GM12865 (cell line): ENCODE data around the gene RABGGTA.

Experiments
- DNase-seq: peaks from one replicate; pipeline ENCODE4 v3.0.0; 2010; ENCODE audit warnings: low read depth
- H3K4me3 ChIP-seq: 2 replicates; pipeline ENCODE4 v1.5.1; 2011; ENCODE audit warnings: mild to moderate bottlenecking, low read depth, low read length, control low read depth
- CTCF ChIP-seq: IDR thresholded peaks from 2 replicates; pipeline ENCODE4 v1.5.1; 2011; ENCODE audit warnings: low read length, control low read depth, low read depth, inconsistent platforms; ENCODE audit not compliant: insufficient read depth; ENCODE audit errors: missing control alignments

The RABGGTA gene

DNA sequence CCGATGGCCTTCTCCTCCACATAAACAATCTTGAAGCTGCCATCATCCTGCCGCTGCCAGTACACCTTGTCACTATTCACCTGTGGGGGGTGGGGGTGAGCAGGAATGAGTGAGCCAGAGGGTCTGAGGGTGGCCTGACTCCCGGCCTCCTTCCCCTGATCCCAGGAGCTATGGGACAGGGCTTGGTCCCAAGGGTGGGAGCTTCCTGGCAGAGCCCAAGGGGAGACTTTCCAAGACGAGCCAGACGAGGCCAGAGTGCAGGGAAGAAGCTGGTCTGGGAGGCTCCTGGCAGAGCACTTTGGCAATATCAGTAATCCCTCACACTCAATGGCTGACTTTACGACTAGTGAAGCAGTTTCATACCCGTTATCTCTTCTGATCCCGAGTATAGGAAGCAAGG lies 16.0 kb downstream of the RABGGTA start:
- TF ChIP-seq CTCF: no peak
- DNase-seq: no peak

GRCh38 chr14:24254630-24255392 lies 16.6 kb downstream of the RABGGTA start:
- no peak for DNase-seq
- no peak for TF ChIP-seq CTCF
- H3K4me3 ChIP-seq: no peak overlapping the region

More for the DNA sequence above, 16.0 kb downstream of the RABGGTA start:
- no peak overlapping the region for H3K4me3 ChIP-seq

GRCh38 chr14:24253936-24254335 lies 17.5 kb downstream of the RABGGTA start:
- no peak overlapping the region for H3K4me3 ChIP-seq
- no peak for TF ChIP-seq CTCF
- DNase-seq: no peak

DNA sequence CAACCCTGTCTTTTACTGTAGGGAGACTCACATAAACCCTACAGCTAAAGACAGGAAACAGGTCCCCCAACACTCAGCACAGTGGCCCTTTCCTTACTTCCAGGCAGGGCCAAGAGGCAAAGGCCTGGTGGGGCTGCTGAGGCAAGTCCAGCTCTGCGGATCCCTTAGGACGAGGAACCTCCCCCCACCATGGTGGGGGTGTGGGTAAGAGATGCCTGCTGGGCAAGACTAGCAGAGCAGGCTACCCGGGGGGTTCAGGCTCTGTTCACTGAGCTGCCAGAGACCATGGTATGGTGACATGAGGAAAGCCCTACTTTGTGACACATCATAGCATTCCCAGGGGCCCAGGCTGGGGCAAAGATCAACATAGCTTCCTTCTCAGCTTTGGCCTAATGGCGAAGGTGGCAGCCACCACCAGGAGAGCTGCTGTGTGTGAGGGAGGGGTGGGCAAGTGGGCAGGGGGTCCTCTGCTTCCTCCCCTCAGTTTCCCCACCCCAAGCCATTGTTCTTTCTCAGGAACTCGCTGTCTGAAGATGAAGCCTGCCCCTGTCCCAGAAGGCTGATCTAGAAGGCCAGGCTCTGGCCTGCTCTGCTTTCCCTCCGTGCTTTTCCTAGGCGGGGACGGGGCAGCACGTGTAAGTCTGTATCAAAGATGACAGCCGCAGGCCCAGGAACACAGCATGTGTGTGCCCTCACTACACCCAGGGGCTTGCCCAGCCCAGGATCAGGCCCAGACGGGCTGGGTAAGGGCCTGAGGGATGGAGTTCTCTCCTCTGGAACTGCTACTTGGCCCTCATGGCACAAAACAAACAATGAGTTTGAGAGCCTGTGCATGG lies 18.9 kb downstream of the RABGGTA start:
- TF ChIP-seq CTCF: no peak
- H3K4me3 ChIP-seq: no peak overlapping the region
- no peak for DNase-seq

DNA sequence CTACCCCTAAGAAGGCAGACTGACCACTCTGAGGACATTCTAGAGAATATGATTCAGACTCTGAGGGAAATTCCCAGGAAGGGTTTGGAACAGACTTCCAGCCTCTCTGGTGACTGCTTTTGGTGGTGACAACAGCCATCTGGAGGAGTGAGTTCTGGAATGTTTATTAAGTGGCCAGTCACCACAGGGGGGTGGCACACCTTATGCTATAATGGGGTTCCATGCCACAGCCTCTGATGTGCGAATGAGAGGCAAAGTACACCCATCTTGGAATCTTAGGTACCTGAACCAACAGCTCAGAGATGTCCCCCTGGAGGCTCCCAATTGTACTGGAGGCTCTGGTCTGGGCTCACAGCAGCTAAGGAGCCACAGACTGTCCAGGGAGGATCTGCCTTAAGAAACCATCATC lies 19.5 kb downstream of the RABGGTA start:
- no peak overlapping the region for H3K4me3 ChIP-seq
- TF ChIP-seq CTCF: no peak
- DNase-seq: no peak

DNA sequence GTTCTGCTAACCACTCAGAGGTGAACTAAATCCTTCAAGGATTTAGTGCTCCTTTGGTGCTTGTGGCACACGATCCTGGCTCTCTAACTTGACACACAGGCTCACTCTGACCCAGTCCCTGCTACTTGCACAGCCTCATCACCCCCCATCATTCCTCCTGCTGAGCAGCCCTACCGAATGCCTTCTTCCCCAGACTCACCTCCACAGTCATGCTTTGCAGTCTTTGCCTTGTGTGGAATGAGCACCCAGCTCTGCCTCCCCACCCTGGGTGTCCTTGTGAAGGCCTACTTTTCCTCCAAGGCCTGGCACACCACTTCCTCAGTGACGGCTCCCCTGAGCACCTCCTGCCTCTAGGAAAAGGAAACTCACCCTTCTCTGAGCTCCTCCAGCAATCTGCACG lies 21.0 kb downstream of the RABGGTA start:
- no peak for DNase-seq
- H3K4me3 ChIP-seq: no peak overlapping the region
- TF ChIP-seq CTCF: no peak
